Stimulated activated CD8-positive, alpha-beta memory T cell treated with anti-CD3 and anti-CD28 coated beads, Interleukin-12 subunit alpha, Interleukin-12 subunit beta, amount 100 ng/mL, for 24 hours (primary cell): ENCODE results near the gene ERFL.
"Not testable (repeated sequence)": the region's sequence is repeated elsewhere in the genome, so short reads cannot be mapped to it uniquely, and the experiment has no call there.

Experiments used
- DNase-seq: peaks from one replicate; pipeline ENCODE4 v3.0.0-alpha.2; 2020; ENCODE audit errors: extremely low read depth

The ERFL gene

GRCh38 chr19:41926763-41927496 lies 1.3 kb downstream of the ERFL start:
- no peak for DNase-seq

GRCh38 chr19:41926028-41926762 lies 2.1 kb downstream of the ERFL start:
- no peak for DNase-seq

- no peak for DNase-seq
These were observed 2.8 kb downstream of the ERFL start for GRCh38 chr19:41925208-41926003.

DNA sequence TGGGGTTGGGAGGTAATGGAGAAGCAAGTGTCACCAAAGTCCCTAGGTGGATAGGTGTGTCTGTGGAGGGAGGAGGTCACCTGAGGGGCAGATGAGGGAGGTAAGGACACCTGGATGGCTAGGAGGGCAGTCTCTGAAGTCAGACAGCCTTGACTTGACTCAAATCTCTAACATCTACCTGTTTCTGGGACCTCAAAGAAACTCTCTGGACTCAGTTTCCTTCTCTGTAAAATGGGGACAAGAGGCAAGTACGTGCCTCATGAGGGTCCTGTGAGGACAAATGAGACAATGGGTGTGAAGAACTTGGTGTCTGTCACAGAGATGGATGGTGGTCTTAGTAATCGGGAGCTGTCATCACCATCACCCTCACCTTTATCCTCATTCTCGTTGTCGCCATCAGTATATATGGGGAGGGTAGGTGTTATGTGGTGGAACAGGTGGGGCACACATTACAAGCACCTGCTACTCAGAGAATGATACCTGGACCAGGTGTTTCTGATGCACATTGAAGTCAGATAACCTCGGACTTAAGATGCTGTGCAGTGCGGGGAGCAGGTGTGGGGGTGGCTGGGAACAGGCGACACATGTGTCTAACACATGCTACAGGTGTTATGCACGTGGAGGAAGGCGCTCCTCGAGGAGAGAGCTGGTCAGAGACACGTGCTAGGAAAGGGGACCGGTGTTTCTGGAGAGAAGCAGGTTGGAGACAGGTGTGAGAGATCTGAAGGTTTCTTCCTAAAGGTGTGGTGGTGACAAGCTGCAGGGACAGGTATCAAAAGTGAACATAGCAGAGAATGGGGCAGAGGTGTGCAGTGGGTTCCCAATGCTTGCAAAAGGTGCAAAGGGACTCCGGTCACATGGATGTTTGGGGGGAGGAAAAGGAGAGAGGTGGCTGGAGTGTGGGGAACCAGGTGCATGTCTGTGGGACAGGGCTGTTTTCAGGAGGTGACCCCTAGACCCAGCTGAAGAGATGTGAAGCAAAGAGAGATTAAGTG lies 3.8 kb downstream of the ERFL start:
- no peak for DNase-seq

DNA sequence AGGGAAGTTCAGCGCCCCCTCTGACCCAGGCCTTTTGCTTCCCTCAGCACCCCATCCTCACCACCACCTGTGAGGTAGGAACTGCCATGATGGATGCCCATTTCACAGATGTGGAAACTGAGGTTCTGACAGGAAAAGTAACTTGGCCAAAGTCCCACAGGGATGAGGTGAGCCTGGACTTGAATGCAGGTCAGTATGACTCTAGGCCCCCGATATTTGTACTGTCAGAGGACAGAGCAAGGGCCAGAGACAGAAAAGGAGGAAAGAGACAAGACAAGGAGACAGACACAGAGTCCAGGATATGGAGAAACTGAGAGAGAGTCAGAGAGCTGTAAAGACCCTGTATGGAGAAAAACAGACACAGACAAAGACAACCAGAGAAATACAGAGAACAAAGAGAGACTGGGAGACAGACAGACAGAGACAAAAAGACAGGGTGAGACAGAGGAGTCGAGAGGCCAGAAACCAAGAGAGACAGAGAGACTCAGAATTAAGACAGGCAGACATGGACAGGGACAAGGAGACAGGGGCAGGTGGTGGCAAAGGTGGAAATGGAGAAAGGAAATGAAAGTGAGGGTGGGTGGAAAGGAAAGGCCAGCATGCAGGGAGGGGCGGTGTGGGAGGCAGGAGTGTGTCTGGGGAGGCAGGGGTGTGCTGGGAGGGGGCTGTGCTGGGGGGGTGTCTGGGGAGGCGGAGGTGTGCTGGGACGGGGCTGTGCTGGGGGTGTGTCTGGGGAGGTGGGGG lies 5.0 kb downstream of the ERFL start:
- DNase-seq, result no peak

- no peak for DNase-seq
These were observed 5.7 kb downstream of the ERFL start for GRCh38 chr19:41922585-41922984.

GRCh38 chr19:41921577-41922576 lies 6.4 kb downstream of the ERFL start:
- DNase-seq, result no peak

GRCh38 chr19:41920882-41921576 lies 7.2 kb downstream of the ERFL start:
- no peak for DNase-seq

DNA sequence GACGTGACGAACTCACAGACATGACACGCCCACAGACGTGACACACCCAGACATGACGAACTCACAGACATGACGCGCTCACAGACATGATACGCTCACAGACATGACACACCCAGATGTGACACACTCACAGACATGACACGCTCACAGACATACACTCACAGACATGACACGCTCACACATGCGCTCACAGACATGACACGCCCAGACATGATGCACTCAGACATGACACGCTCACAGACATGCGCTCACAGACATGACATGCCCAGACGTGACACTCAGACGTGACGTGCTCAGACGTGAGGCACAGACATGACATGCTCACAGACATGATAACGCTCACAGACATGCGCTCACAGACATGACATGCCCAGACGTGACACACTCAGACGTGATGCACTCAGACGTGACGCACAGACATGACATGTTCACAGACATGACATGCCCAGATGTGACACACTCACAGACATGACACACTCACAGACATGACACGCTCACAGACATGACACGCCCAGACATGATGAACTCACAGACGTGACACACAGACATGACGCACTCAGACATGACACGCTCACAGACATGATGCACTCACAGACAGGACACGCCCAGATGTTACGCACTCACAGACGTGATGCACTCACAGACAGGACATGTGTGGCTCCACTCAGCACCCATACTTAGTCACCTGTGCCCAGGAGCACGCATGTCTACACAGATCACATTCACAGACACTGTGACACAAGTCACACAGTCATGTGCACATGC lies 8.1 kb downstream of the ERFL start:
- DNase-seq, result no peak

- DNase-seq, result no peak
These were observed 9.5 kb downstream of the ERFL start for GRCh38 chr19:41918653-41919244.

DNA sequence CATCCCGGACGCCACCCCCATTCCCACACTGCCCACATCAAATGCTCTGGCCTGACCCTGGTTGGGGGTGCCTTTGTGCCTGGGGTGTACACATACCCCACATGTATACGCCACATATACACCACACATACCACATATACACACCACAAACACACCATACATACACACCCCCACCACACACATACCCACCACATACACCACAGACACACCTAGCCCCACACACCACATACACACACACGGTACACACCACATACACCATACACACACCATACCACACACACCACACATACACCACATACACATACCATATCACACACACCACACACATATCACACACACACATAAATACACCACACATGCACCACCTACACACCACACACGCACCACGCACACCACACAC lies 10.2 kb downstream of the ERFL start:
- no peak for DNase-seq

DNA sequence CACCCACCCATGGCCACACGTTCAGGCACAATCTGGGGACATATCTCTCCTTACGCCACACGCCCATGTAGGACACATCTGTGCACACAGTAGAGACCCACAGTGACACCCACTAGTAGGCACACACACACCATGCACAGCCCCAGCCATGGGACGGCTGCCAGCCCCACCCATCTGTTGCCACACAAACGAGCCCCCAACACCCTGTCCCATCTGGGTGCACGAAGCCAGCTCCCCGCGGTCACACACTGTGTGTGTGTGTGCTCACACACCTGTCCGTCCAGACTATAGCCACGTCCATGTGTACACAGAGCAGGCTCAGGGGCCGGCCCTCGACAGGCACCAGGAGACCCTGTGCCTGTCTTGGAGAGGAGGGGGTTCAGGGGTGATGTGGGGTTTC lies 10.6 kb downstream of the ERFL start:
- no peak for DNase-seq

GRCh38 chr19:41915776-41916414 lies 12.4 kb downstream of the ERFL start:
- DNase-seq, result no peak

DNA sequence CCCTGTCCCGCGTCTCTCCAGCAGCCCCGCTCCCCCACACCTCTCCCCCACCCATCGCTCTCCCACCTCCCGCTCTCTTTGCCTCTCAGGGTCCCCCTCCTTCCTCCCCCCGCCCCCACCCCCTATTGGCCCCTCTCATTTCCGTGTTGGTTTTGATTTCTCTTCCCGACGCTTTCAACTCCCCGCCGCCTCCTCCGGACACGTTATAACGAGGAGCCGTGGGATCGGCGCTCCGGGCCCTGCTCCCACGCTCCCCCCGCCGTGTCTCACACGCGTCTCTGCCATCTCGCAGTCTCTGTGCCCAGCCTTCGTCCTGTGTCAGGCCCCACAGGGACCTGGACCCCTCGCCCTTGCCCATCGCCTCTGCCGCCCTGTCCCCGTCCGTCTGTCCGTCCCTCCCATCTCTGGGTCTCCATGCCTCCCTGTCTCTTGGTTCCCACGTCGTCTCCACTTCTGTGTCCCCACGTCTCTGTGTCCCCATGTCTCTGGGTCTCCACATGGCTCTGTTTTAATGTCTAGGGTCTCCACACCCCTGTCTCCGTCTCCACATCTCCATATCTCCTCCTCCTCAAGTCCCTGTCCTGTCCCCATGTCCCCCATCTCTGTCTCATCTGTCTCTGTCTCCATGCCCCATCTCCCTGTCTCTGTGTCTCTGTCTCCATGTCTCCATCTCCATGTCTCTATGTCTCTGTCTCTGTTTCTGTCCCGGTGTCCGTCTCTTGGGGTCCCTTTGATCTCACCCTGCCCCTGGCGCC lies 13.1 kb downstream of the ERFL start:
- DNase-seq, result no peak

GRCh38 chr19:41914424-41914834 lies 13.8 kb downstream of the ERFL start:
- not testable (repeated sequence) for DNase-seq
